HFFc6 (cell line): ENCODE data around the gene TERT. TPM values are rescaled to one million over a fixed set of nuclear protein-coding genes. Genes with fewer than 3 reads are reported as not detected.
"Not testable (repeated sequence)": the region's sequence is repeated elsewhere in the genome, so short reads cannot be mapped to it uniquely, and the experiment has no call there.

ENCODE experiments used
- DNase-seq: peaks from one replicate; pipeline ENCODE4 v3.0.0-alpha.2; 2018
- H3K27ac Mint-ChIP-seq: 2 replicates; pipeline ENCODE4 v1.8.0; 2020; ENCODE audit warnings: mild to moderate bottlenecking, mixed read lengths
- H3K27me3 Mint-ChIP-seq: 2 replicates; pipeline ENCODE4 v1.8.0; 2021; ENCODE audit warnings: mild to moderate bottlenecking, moderate library complexity, mixed read lengths; ENCODE audit not compliant: insufficient read depth
- H3K36me3 Mint-ChIP-seq: 2 replicates; pipeline ENCODE4 v1.8.0; 2021; ENCODE audit warnings: low read depth, mixed read lengths
- H3K4me1 Mint-ChIP-seq: 2 replicates; pipeline ENCODE4 v1.8.0; 2020; ENCODE audit warnings: low read depth, mixed read lengths
- H3K4me3 Mint-ChIP-seq: 2 replicates; pipeline ENCODE4 v1.8.0; 2020; ENCODE audit warnings: mild to moderate bottlenecking, moderate library complexity, mixed read lengths
- H3K9me3 Mint-ChIP-seq: 2 replicates; pipeline ENCODE4 v1.8.0; 2020; ENCODE audit warnings: mild to moderate bottlenecking, mixed read lengths
- CTCF ChIP-seq: fragments of 200-600 bp; sonication (generic); IDR thresholded peaks from 2 replicates; pipeline ENCODE4 v1.5.0; 2021; ENCODE audit warnings: antibody characterized with exemption, mild to moderate bottlenecking
- total RNA-seq, 6 experiments: library from RNA; stranded (reverse); fragmentation: NEBNext Ultra II Directional; extraction: Animal tissue kit (Norgen Biotek cat#: 25700); gene quantifications; 2 replicates in 1 of 6; 3 replicates in 5 of 6; pipeline ENCODE4 v1.2.3, GENCODE V29; 2021

TERT gene
- total RNA-seq, 6 experiments from 2014 or later: 2,350 to 4,507 (median 3,883) TPM

- Mint-ChIP-seq H3K27ac (no peak overlapping the region), H3K4me1 (no peaks in the 10 kb centered on the region), H3K4me3 (no peak overlapping the region), H3K36me3 (peaks cover 19% of the 10 kb centered on the region), H3K27me3 (no peaks in the 10 kb centered on the region), H3K9me3 (no peaks in the 10 kb centered on the region)
- DNase-seq: no peak
- no peak for TF ChIP-seq CTCF
Observed at GRCh38 chr5:1336749-1337488, 42.1 kb upstream of the TERT start.

GRCh38 chr5:1336106-1336561 lies 41.3 kb upstream of the TERT start:
- H3K27ac Mint-ChIP-seq: no peak overlapping the region
- no peaks in the 10 kb centered on the region for H3K4me1 Mint-ChIP-seq
- no peak for TF ChIP-seq CTCF
- peaks cover 15% of the 10 kb centered on the region for H3K36me3 Mint-ChIP-seq
- no peak overlapping the region for H3K4me3 Mint-ChIP-seq
- no peaks in the 10 kb centered on the region for H3K27me3 Mint-ChIP-seq
- no peak for DNase-seq
- no peaks in the 10 kb centered on the region for H3K9me3 Mint-ChIP-seq

- Mint-ChIP-seq H3K27ac (no peak overlapping the region), H3K4me1 (no peaks in the 10 kb centered on the region), H3K36me3 (peaks cover 13% of the 10 kb centered on the region), H3K9me3 (no peaks in the 10 kb centered on the region), H3K4me3 (no peak overlapping the region), H3K27me3 (no peaks in the 10 kb centered on the region)
- DNase-seq: no peak
- no peak for TF ChIP-seq CTCF
Observed at GRCh38 chr5:1335540-1336095, 40.8 kb upstream of the TERT start.

GRCh38 chr5:1334831-1335539 lies 40.1 kb upstream of the TERT start:
- Mint-ChIP-seq H3K36me3 (peaks cover 13% of the 10 kb centered on the region), H3K27me3 (no peaks in the 10 kb centered on the region), H3K4me1 (no peaks in the 10 kb centered on the region), H3K9me3 (no peaks in the 10 kb centered on the region), H3K4me3 (no peak overlapping the region), H3K27ac (no peak overlapping the region)
- no peak for DNase-seq
- no peak for TF ChIP-seq CTCF

GRCh38 chr5:1333986-1334385 lies 39.1 kb upstream of the TERT start:
- TF ChIP-seq CTCF: no peak
- Mint-ChIP-seq H3K9me3 (peaks cover under 1% of the 10 kb centered on the region; the same call in 1 of the 2 replicates), H3K4me3 (no peak overlapping the region), H3K27me3 (no peaks in the 10 kb centered on the region), H3K36me3 (peaks cover 14% of the 10 kb centered on the region), H3K27ac (no peak overlapping the region), H3K4me1 (0 out of 2 replicates have a peak, but pooled peaks cover under 1% of the 10 kb centered on the region)
- no peak for DNase-seq

GRCh38 chr5:1333286-1333685 lies 38.4 kb upstream of the TERT start:
- H3K27ac Mint-ChIP-seq, H3K27me3 Mint-ChIP-seq, H3K4me3 Mint-ChIP-seq, H3K4me1 Mint-ChIP-seq, DNase-seq, H3K9me3 Mint-ChIP-seq: not testable (repeated sequence)
- peaks cover 21% of the 10 kb centered on the region for H3K36me3 Mint-ChIP-seq
